ENCODE results near the gene CEP112.
A peak's percentile ranks its signal among the peaks of the same experiment; 100 is the strongest.

CEP112 gene

DNA sequence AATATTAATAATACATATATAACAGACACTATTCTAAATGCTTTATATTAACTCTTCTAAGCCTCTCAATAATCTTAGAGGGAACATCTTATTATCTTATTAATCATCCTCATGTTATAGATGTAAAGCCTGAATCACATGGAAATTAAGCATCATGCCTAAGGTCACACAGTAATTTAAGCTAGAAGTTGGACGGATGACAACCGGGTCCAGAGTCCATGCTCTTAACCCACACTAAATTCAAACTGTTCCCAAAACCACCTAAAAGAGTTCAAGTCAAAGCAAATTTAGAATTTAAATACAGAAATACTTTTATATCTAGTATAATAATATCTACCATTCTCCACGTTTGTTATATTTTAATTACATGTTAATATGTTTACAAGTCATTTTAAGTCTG is 193.3 kb downstream of the CEP112 start:
- no peak for FAIRE-seq
- no peak for DNase-seq (ENCODE audit: insufficient read length, low spot score)
- TF ChIP-seq, protein P1, sequence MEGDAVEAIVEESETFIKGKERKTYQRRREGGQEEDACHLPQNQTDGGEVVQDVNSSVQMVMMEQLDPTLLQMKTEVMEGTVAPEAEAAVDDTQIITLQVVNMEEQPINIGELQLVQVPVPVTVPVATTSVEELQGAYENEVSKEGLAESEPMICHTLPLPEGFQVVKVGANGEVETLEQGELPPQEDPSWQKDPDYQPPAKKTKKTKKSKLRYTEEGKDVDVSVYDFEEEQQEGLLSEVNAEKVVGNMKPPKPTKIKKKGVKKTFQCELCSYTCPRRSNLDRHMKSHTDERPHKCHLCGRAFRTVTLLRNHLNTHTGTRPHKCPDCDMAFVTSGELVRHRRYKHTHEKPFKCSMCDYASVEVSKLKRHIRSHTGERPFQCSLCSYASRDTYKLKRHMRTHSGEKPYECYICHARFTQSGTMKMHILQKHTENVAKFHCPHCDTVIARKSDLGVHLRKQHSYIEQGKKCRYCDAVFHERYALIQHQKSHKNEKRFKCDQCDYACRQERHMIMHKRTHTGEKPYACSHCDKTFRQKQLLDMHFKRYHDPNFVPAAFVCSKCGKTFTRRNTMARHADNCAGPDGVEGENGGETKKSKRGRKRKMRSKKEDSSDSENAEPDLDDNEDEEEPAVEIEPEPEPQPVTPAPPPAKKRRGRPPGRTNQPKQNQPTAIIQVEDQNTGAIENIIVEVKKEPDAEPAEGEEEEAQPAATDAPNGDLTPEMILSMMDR (IDR thresholded peaks at IDR 0.05; ENCODE audit: insufficient read depth, missing control alignments), result no peak

- TF ChIP-seq, protein P1 (IDR thresholded peaks at IDR 0.05; ENCODE audit: insufficient read depth, missing control alignments), result no peak
- DNase-seq (ENCODE audit: insufficient read length, low spot score) (no peak), FAIRE-seq (no peak)
Observed at GRCh38 chr17:65994679-65995078, 197.3 kb downstream of the CEP112 start.

DNA sequence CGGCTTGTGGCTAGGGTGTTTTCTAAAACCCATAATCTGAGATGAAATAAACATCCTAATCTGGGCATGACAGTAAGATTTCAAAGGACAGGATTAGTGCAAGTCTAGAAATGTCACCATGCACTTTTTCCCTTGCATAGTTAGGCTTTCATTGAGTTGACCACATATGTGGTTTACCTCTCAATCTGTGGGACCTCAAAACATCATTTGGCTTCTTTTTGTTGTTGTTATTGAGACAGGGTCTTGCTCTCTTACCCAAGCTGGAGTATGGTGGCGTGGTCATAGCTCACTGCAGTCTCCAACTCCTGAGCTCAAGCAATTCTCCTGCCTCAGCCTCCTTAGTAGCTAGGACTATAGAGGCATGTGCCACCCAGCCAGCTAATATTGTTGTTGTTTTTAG is 197.8 kb downstream of the CEP112 start:
- FAIRE-seq (no peak), DNase-seq (ENCODE audit: insufficient read length, low spot score) (no peak)
- TF ChIP-seq, protein P1 (IDR thresholded peaks at IDR 0.05; ENCODE audit: insufficient read depth, missing control alignments), result no peak

- DNase-seq (ENCODE audit: insufficient read length, low spot score) (no peak), FAIRE-seq (no peak)
- TF ChIP-seq, protein P1 (IDR thresholded peaks at IDR 0.05; ENCODE audit: insufficient read depth, missing control alignments), result no peak
Observed at GRCh38 chr17:65990593-65990992, 201.3 kb downstream of the CEP112 start.

DNA sequence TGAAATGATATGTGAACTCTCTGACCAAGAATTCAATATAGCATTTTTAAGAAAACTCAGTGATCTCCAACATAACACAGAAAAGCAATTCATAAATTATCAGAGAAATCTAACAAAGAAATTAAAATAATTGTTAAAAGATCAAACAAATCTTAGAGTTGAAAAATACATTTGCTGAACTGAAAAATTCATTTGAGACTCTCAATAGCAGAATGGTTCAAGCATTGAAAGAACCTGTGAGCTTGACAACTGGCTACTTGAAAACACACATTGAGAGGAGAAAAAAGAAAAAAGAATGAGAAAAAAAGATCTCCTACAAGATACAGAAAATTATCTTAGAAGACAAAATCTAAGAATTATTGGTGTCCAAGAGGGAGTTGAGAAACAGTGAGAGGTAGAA is 203.5 kb downstream of the CEP112 start:
- DNase-seq (ENCODE audit: insufficient read length, low spot score), result no peak

GRCh38 chr17:65987988-65988387 is 203.9 kb downstream of the CEP112 start:
- DNase-seq (ENCODE audit: insufficient read length, low spot score) (no peak), FAIRE-seq (no peak)
- TF ChIP-seq, protein P1 (IDR thresholded peaks at IDR 0.05; ENCODE audit: insufficient read depth, missing control alignments), result peak; percentile 67

More for the DNA sequence above, 203.5 kb downstream of the CEP112 start:
- no peak for FAIRE-seq
- TF ChIP-seq, protein P1 (IDR thresholded peaks at IDR 0.05; ENCODE audit: insufficient read depth, missing control alignments), result no peak

- FAIRE-seq (no peak), DNase-seq (ENCODE audit: insufficient read length, low spot score) (no peak)
- TF ChIP-seq, protein P1 (IDR thresholded peaks at IDR 0.05; ENCODE audit: insufficient read depth, missing control alignments), result no peak
Observed at GRCh38 chr17:65985571-65985970, 206.4 kb downstream of the CEP112 start.
